ENCODE data around the gene MAML1. TPM values are rescaled to one million over a fixed set of nuclear protein-coding genes. Genes with fewer than 3 reads are reported as not detected.

The MAML1 gene
- total and polyA plus RNA-seq, 4 donors, result 2.2 to 7.6 (median 6.3) TPM

DNA sequence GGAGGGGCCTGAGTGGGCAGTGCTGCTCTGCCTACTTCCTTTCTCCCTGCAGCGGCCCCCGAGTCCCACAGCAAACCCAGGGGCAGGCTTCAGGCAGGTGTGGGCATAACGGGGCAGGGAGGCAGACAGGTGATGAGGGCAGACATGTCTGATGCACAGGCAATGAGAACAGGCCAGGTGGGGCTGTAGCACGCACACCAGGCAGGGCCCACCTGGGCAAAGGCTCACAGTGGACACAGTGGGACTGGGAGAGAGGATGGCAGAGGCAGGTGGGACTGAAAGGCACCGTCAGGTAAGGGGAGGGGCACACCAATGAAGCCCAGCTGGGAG is 67.0 kb downstream of the MAML1 start:
- no peak for TF ChIP-seq FOXA2 (IDR thresholded peaks at IDR 0.05)
- no peak for TF ChIP-seq SP1 (IDR thresholded peaks at IDR 0.05)
- TF ChIP-seq EGR1 (IDR thresholded peaks at IDR 0.05; ENCODE audit: low read depth in 2 of 2), result no peak
- no peak overlapping the region for H3K27ac ChIP-seq (ENCODE audit: low read depth in 1 of 2, low read length in 2 of 2)
- no peaks in the 10 kb centered on the region for H3K9me3 ChIP-seq (ENCODE audit: control insufficient read depth in 4 of 4, low read length in 3 of 4)
- H3K36me3 ChIP-seq (ENCODE audit: control insufficient read depth in 4 of 4, insufficient read depth in 3 of 4, low read depth in 1 of 4, low read length in 3 of 4), result peaks cover 19 to 31% (median 25%) of the 10 kb centered on the region in 4 donors
- DNase-seq (ENCODE audit: low spot score), result no peak
- 92% methylated on average over 5 of the region's 5 CpGs for WGBS
- H3K9ac ChIP-seq (ENCODE audit: low read depth in 1 of 2, low read length in 2 of 2), result no peak overlapping the region
- no peaks in the 10 kb centered on the region for H3K27me3 ChIP-seq (ENCODE audit: control insufficient read depth in 4 of 4, insufficient read depth in 4 of 4, low read length in 3 of 4)
- H3K4me1 ChIP-seq (ENCODE audit: control insufficient read depth in 4 of 4, insufficient read depth in 4 of 4, low read length in 3 of 4), result peaks cover 20 to 57% (median 37%) of the 10 kb centered on the region in 4 donors
- no peak overlapping the region for H3K4me3 ChIP-seq (ENCODE audit: low read depth in 1 of 3, low read length in 3 of 3)

DNA sequence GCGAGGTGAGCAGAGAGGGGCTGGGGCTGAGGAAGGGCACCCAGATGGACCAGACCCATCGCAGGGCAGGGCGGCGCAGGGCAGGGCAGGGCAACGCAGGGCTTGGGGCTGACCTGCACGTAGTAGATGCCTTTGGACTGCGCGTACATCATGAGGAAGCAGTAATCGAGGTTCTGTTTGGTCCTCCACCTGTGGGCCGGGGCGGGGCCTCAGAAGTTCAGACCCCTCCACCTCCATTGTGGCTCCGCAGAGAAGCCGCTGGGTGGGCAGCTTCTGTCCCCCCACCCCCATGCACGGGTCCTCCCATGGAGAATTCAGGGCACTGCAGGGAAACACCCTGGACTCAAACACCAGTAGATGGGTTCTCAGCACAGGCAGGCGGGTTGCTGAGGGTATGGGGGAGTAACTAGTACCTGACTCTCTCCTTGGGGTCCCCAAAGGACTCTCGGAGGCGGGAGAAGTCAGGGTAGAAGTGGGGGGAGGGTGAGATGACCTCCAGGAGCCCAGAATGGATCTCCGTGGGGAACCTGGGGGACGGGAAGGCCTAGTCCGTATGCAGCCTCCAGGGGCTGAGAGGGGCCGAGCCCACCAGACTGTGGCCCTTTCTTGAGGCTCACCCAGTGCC is 67.6 kb downstream of the MAML1 start:
- no peak overlapping the region for H3K27ac ChIP-seq (ENCODE audit: low read depth in 1 of 2, low read length in 2 of 2)
- no peaks in the 10 kb centered on the region for H3K9me3 ChIP-seq (ENCODE audit: control insufficient read depth in 4 of 4, low read length in 3 of 4)
- peaks cover 19 to 31% (median 25%) of the 10 kb centered on the region in 4 donors for H3K36me3 ChIP-seq (ENCODE audit: control insufficient read depth in 4 of 4, insufficient read depth in 3 of 4, low read depth in 1 of 4, low read length in 3 of 4)
- 93% methylated on average over 21 of the region's 21 CpGs for WGBS
- peaks cover 21 to 57% (median 38%) of the 10 kb centered on the region in 4 donors for H3K4me1 ChIP-seq (ENCODE audit: control insufficient read depth in 4 of 4, insufficient read depth in 4 of 4, low read length in 3 of 4)
- DNase-seq (ENCODE audit: low spot score), result no peak
- H3K9ac ChIP-seq (ENCODE audit: low read depth in 1 of 2, low read length in 2 of 2), result no peak overlapping the region
- no peak overlapping the region for H3K4me3 ChIP-seq (ENCODE audit: low read depth in 1 of 3, low read length in 3 of 3)
- no peak for TF ChIP-seq GABPA (IDR thresholded peaks at IDR 0.05 in 1 of 2, conservative IDR thresholded peaks at IDR 0.05 in 1 of 2)
- no peak for TF ChIP-seq HNF4G (IDR thresholded peaks at IDR 0.05)
- no peak for TF ChIP-seq RXRA (IDR thresholded peaks at IDR 0.05)
- no peak for TF ChIP-seq FOXA2 (IDR thresholded peaks at IDR 0.05)
- TF ChIP-seq YY1 (IDR thresholded peaks at IDR 0.05), result no peak
- TF ChIP-seq SP1 (IDR thresholded peaks at IDR 0.05), result no peak
- no peak for TF ChIP-seq HNF4A (conservative IDR thresholded peaks at IDR 0.05)
- TF ChIP-seq FOXA1 (IDR thresholded peaks at IDR 0.05), result no peak
- no peak for TF ChIP-seq JUND (IDR thresholded peaks at IDR 0.05)
- TF ChIP-seq, protein P1, sequence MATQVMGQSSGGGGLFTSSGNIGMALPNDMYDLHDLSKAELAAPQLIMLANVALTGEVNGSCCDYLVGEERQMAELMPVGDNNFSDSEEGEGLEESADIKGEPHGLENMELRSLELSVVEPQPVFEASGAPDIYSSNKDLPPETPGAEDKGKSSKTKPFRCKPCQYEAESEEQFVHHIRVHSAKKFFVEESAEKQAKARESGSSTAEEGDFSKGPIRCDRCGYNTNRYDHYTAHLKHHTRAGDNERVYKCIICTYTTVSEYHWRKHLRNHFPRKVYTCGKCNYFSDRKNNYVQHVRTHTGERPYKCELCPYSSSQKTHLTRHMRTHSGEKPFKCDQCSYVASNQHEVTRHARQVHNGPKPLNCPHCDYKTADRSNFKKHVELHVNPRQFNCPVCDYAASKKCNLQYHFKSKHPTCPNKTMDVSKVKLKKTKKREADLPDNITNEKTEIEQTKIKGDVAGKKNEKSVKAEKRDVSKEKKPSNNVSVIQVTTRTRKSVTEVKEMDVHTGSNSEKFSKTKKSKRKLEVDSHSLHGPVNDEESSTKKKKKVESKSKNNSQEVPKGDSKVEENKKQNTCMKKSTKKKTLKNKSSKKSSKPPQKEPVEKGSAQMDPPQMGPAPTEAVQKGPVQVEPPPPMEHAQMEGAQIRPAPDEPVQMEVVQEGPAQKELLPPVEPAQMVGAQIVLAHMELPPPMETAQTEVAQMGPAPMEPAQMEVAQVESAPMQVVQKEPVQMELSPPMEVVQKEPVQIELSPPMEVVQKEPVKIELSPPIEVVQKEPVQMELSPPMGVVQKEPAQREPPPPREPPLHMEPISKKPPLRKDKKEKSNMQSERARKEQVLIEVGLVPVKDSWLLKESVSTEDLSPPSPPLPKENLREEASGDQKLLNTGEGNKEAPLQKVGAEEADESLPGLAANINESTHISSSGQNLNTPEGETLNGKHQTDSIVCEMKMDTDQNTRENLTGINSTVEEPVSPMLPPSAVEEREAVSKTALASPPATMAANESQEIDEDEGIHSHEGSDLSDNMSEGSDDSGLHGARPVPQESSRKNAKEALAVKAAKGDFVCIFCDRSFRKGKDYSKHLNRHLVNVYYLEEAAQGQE (IDR thresholded peaks at IDR 0.05), result no peak
- TF ChIP-seq, protein P2, sequence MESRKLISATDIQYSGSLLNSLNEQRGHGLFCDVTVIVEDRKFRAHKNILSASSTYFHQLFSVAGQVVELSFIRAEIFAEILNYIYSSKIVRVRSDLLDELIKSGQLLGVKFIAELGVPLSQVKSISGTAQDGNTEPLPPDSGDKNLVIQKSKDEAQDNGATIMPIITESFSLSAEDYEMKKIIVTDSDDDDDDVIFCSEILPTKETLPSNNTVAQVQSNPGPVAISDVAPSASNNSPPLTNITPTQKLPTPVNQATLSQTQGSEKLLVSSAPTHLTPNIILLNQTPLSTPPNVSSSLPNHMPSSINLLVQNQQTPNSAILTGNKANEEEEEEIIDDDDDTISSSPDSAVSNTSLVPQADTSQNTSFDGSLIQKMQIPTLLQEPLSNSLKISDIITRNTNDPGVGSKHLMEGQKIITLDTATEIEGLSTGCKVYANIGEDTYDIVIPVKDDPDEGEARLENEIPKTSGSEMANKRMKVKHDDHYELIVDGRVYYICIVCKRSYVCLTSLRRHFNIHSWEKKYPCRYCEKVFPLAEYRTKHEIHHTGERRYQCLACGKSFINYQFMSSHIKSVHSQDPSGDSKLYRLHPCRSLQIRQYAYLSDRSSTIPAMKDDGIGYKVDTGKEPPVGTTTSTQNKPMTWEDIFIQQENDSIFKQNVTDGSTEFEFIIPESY (IDR thresholded peaks at IDR 0.05), result no peak
- TF ChIP-seq RAD21 (IDR thresholded peaks at IDR 0.05), result no peak
- no peaks in the 10 kb centered on the region for H3K27me3 ChIP-seq (ENCODE audit: control insufficient read depth in 4 of 4, insufficient read depth in 4 of 4, low read length in 3 of 4)

DNA sequence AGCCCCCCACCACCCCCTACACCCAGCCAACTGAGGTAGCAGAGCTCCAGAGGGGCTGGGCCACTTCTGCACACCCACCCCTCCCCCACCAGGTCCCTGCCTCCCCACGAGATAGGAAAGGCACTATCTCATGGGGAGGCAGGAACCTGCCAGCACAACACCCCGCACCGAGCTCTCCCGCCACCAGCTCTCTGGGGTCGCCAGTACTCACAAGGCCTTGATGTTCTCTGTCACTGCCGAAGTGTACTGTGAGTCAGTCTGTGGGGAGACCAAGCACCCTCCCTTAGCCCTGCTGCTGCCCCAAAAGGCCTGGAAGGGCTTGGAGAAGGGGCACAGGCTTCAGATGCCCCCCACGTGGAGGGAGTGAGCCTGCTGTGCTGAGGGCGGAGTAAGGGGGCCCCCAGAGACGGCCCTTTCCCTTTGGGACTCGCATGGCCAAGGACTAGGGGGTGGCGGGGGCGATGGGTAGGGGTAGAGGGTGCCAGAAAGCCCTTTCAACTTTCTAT is 68.1 kb downstream of the MAML1 start:
- H3K27me3 ChIP-seq (ENCODE audit: control insufficient read depth in 4 of 4, insufficient read depth in 4 of 4, low read length in 3 of 4), result no peaks in the 10 kb centered on the region
- no peak for DNase-seq (ENCODE audit: low spot score)
- no peak for TF ChIP-seq HNF4G (IDR thresholded peaks at IDR 0.05)
- TF ChIP-seq, protein P1 (IDR thresholded peaks at IDR 0.05), result no peak
- TF ChIP-seq HNF4A (conservative IDR thresholded peaks at IDR 0.05), result no peak
- TF ChIP-seq, protein P3, sequence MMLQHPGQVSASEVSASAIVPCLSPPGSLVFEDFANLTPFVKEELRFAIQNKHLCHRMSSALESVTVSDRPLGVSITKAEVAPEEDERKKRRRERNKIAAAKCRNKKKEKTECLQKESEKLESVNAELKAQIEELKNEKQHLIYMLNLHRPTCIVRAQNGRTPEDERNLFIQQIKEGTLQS (IDR thresholded peaks at IDR 0.05), result no peak
- no peak for TF ChIP-seq YY1 (IDR thresholded peaks at IDR 0.05)
- no peak for TF ChIP-seq JUND (IDR thresholded peaks at IDR 0.05)
- TF ChIP-seq FOXA1 (IDR thresholded peaks at IDR 0.05), result no peak
- H3K4me1 ChIP-seq (ENCODE audit: control insufficient read depth in 4 of 4, insufficient read depth in 4 of 4, low read length in 3 of 4), result peaks cover 18 to 54% (median 35%) of the 10 kb centered on the region in 4 donors
- H3K4me3 ChIP-seq (ENCODE audit: low read depth in 1 of 3, low read length in 3 of 3), result no peak overlapping the region
- no peaks in the 10 kb centered on the region for H3K9me3 ChIP-seq (ENCODE audit: control insufficient read depth in 4 of 4, low read length in 3 of 4)
- peak overlapping the region in 1 of 2 donors; percentile 25 for H3K27ac ChIP-seq (ENCODE audit: low read depth in 1 of 2, low read length in 2 of 2)
- WGBS, result 73% methylated on average over 12 of the region's 12 CpGs
- peaks cover 19 to 31% (median 25%) of the 10 kb centered on the region in 4 donors for H3K36me3 ChIP-seq (ENCODE audit: control insufficient read depth in 4 of 4, insufficient read depth in 3 of 4, low read depth in 1 of 4, low read length in 3 of 4)
- no peak overlapping the region for H3K9ac ChIP-seq (ENCODE audit: low read depth in 1 of 2, low read length in 2 of 2)
